GM21390 (cell line): Measurements from ENCODE around the gene ZFC3H1.

ENCODE experiments used
- ATAC-seq: cut with Tn5 transposase; IDR thresholded peaks from one replicate; pipeline ENCODE4 v1.9.1; 2021; ENCODE audit not compliant: unreplicated experiment

ZFC3H1 gene

GRCh38 chr12:71638499-71638898, 25.1 kb downstream of the ZFC3H1 start:
- no peak for ATAC-seq

GRCh38 chr12:71636704-71637115, 26.9 kb downstream of the ZFC3H1 start:
- no peak for ATAC-seq

- ATAC-seq: no peak
These were observed 36.1 kb downstream of the ZFC3H1 start for GRCh38 chr12:71627438-71628002.

- no peak for ATAC-seq
These were observed 36.9 kb downstream of the ZFC3H1 start for GRCh38 chr12:71626768-71627167.

- peak; percentile 76 for ATAC-seq
These were observed 37.5 kb downstream of the ZFC3H1 start for GRCh38 chr12:71626098-71626497.

GRCh38 chr12:71625476-71625875, 38.2 kb downstream of the ZFC3H1 start:
- ATAC-seq: no peak

- no peak for ATAC-seq
These were observed 41.7 kb downstream of the ZFC3H1 start for GRCh38 chr12:71621938-71622337.

- no peak for ATAC-seq
These were observed 53.4 kb downstream of the ZFC3H1 start for GRCh38 chr12:71610031-71610795.

- ATAC-seq: no peak
These were observed 55.9 kb downstream of the ZFC3H1 start for GRCh38 chr12:71607494-71608330.

- no peak for ATAC-seq
These were observed 58.6 kb downstream of the ZFC3H1 start for GRCh38 chr12:71605039-71605438.

- no peak for ATAC-seq
These were observed 60.7 kb downstream of the ZFC3H1 start for GRCh38 chr12:71602761-71603577.

GRCh38 chr12:71601546-71601945, 62.1 kb downstream of the ZFC3H1 start:
- no peak for ATAC-seq

- ATAC-seq: no peak
These were observed 64.4 kb downstream of the ZFC3H1 start for GRCh38 chr12:71599210-71599609.

- no peak for ATAC-seq
These were observed 69.3 kb downstream of the ZFC3H1 start for GRCh38 chr12:71594214-71594948.

GRCh38 chr12:71592841-71593240, 70.8 kb downstream of the ZFC3H1 start:
- no peak for ATAC-seq

GRCh38 chr12:71591601-71592000, 72.0 kb downstream of the ZFC3H1 start:
- no peak for ATAC-seq

- ATAC-seq: no peak
These were observed 74.2 kb downstream of the ZFC3H1 start for GRCh38 chr12:71589478-71589881.

- no peak for ATAC-seq
These were observed 76.6 kb downstream of the ZFC3H1 start for GRCh38 chr12:71587012-71587411.

GRCh38 chr12:71585218-71585617, 78.4 kb downstream of the ZFC3H1 start:
- no peak for ATAC-seq

- ATAC-seq: no peak
These were observed 79.3 kb downstream of the ZFC3H1 start for GRCh38 chr12:71584356-71584755.
